ENCODE data around the gene SP140. TPM values are rescaled to one million over a fixed set of nuclear protein-coding genes. Genes with fewer than 3 reads are reported as not detected.

SP140 gene
- total RNA-seq, 1 donor from 2014 or later: 8.2 TPM

GRCh38 chr2:230362030-230362691, 136.6 kb downstream of the SP140 start:
- DNase-seq (ENCODE audit: low spot score): no peak

Other genes starting within 250 kb of the SP140 start
- gene SLC16A14, start 156.8 kb upstream of the SP140 start, total RNA-seq (ENCODE audit: insufficient read depth, low replicate concordance): 1.7 TPM
- gene SP110, start 5.8 kb upstream of the SP140 start, total RNA-seq (ENCODE audit: insufficient read depth, low replicate concordance): 25.8 TPM
- gene SP140L, start 101.5 kb downstream of the SP140 start, total RNA-seq (ENCODE audit: insufficient read depth, low replicate concordance): 4.1 TPM
- gene SP100, start 190.5 kb downstream of the SP140 start, total RNA-seq (ENCODE audit: insufficient read depth, low replicate concordance): 88.1 TPM